Body of pancreas (tissue), 4 donors: Measurements from ENCODE around the gene SLC38A5. TPM values are rescaled to one million over a fixed set of nuclear protein-coding genes. Genes with fewer than 3 reads are reported as not detected.
"Not testable (repeated sequence)": the region's sequence is repeated elsewhere in the genome, so short reads cannot be mapped to it uniquely, and the experiment has no call there.

Experiments used
- ATAC-seq: fragments of 150-250 bp; one replicate; pipeline ENCODE4 v1.9.1; 2016
- DNase-seq, 4 donors: peaks; one replicate each; pipeline ENCODE4 v3.0.0-alpha.2; 2019
- H3K27ac ChIP-seq, 4 donors: fragments of 200-600 bp; sonication (generic); 1 replicate in 3 of 4; 2 replicates in 1 of 4; pipeline versions ENCODE4 v1.5.1 to v1.6.1; 2016 to 2019; ENCODE audit warnings: mild to moderate bottlenecking in 1 of 4, mixed read lengths in 1 of 4, moderate library complexity in 1 of 4
- H3K27me3 ChIP-seq, 2 donors: fragments of 200-600 bp; sonication (generic); one replicate each; pipeline ENCODE4 v1.6.0; 2016; ENCODE audit warnings: mild to moderate bottlenecking in 1 of 2
- H3K36me3 ChIP-seq, 2 donors: fragments of 200-600 bp; sonication (generic); replicated peaks in 1 of 2; 2 replicates each; pipeline ENCODE4 v1.5.1; 2016; ENCODE audit warnings: low read depth in 2 of 2; ENCODE audit not compliant: insufficient read depth in 1 of 2
- H3K4me1 ChIP-seq: fragments of 200-600 bp; sonication (generic); one replicate; pipeline ENCODE4 v1.6.0; 2016
- H3K4me3 ChIP-seq, 2 donors: fragments of 200-600 bp; sonication (generic); 1 replicate in 1 of 2; 2 replicates in 1 of 2; pipeline ENCODE4 v1.5.1; 2016 to 2019
- H3K9me3 ChIP-seq, 3 donors: fragments of 200-600 bp; sonication (generic); 1 replicate in 2 of 3; 2 replicates in 1 of 3; pipeline ENCODE4 v1.5.1; 2016
- WGBS, 2 donors: methylation state at CpG; one replicate each; pipeline ENCODE4 v1.1.5; 2017; 5-methylcytosine and 5-hydroxymethylcytosine counted together
- intact Hi-C: fragments of 100-400 bp; cut with DNase I; formaldehyde crosslinking; loops from one replicate; pipeline ENCODE4 v1.15.1; 2023
- small RNA-seq: library from RNA; depleted of rRNA; stranded (forward); fragments of <200 nt; gene quantifications from one replicate; pipeline ENCODE3, GENCODE V24; 2016
- total RNA-seq, 2 donors: library from RNA; depleted of rRNA; stranded (reverse); fragments of >200 nt; gene quantifications; one replicate each; pipeline ENCODE4 v1.1.0, GENCODE V29; 2016

The SLC38A5 gene
- total RNA-seq, 2 donors from 2014 or later: 83.8 to 166 TPM

DNA sequence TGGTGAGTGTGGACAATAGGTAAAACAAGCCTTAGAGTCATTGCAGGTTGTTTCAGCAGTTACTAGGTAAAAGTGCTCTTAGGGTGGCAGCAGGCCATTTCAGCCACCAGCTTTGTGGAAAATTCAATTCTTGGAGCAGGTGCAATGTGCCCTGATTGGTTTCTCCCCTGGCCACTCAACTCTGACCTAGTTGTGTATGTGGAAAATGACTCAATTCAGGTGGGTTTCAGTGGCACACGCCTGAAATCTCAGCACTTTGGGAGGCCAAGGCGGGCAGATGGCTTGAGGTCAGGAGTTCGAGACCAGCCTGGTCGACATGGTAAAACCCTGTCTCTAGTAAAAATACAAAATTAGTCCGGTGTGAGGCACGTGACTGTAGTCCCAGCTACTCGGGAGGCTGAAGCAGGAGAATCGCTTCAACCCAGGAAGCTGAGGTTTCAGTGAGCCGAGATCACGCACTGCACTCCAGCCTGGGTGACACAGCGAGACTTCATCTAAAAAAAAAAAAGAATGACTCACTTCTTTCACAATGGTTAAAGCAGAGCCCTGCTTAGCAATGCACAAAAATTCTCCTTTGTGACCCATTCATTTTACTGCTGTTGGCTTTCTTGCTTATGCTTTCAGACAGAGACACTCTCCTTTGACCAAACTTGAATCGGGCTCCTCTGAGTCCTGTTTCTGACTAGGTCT, 42.9 kb downstream of the SLC38A5 start:
- intact Hi-C loops, H3K4me3 ChIP-seq, H3K27me3 ChIP-seq, H3K27ac ChIP-seq, H3K4me1 ChIP-seq, ATAC-seq, DNase-seq, H3K36me3 ChIP-seq, H3K9me3 ChIP-seq: not testable (repeated sequence)
- no CpG with 5 or more reads among the region's 12 CpGs for WGBS, 2 donors

DNA sequence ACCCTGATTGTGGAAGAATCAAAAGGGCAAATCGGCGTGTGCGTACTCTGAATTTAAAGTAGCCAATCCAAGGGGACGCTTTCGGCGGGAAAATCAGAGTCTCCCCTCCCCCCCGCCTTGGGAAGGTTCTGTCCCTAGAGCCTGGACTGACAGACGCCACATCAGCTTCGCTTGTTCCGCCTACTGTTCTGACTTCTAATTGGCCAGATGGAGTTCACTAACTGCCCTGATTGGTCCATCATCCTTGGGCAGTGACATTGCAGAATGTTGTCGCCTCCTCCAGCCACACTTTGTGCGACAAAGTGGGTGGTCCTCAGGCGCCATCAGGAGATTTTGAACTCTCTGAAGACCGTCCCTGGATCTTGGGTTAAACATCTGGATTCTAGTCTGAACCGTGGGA, 58.2 kb downstream of the SLC38A5 start, which contains the start of gene SSX4B:
Gene SSX4B, minus strand, starts transcription at position 101 of the 400 bp plus-strand sequence. CDS start 588 bp downstream, outside the sequence.
- DNase-seq, H3K27ac ChIP-seq, H3K27me3 ChIP-seq, H3K9me3 ChIP-seq, intact Hi-C loops, H3K4me3 ChIP-seq, H3K36me3 ChIP-seq, ATAC-seq, H3K4me1 ChIP-seq: not testable (repeated sequence)
- WGBS, 2 donors: no CpG with 5 or more reads among the region's 15 CpGs

Small RNA genes lying within 50 kb of the gene (small RNA-seq; reads per million reads assigned to genes)
- not detected for gene AL606490.4

Other genes with a start within 250 kb of the SLC38A5 start
- gene SSX1, start 214.9 kb downstream of the SLC38A5 start, total RNA-seq: not detected
- gene SSX3, start 113.6 kb downstream of the SLC38A5 start, total RNA-seq: not detected
- gene SSX4, start 86.7 kb downstream of the SLC38A5 start, total RNA-seq: not detected
- gene SSX4B, start 58.3 kb downstream of the SLC38A5 start, total RNA-seq: not detected
- 10 to 100 TPM; 37.1 to 56.4 TPM for gene FTSJ1, start 5.9 kb upstream of the SLC38A5 start, total RNA-seq
- gene PORCN, start 38.7 kb upstream of the SLC38A5 start, total RNA-seq: 10 to 100 TPM in 1 of 2 donors, 1 to 10 TPM in 1; 6.2 to 22.7 TPM
- gene EBP, start 51.5 kb upstream of the SLC38A5 start, total RNA-seq: 10 to 100 TPM; 14.8 to 19.7 TPM
- 1 to 10 TPM; 5.4 to 5.9 TPM for gene TBC1D25, start 69.5 kb upstream of the SLC38A5 start, total RNA-seq
- 100 to 1,000 TPM; 184 to 194 TPM for gene RBM3, start 104.2 kb upstream of the SLC38A5 start, total RNA-seq
- 100 to 1,000 TPM; 132 to 134 TPM for gene WDR13, start 127.2 kb upstream of the SLC38A5 start, total RNA-seq
- 1 to 10 TPM in 1 of 2 donors, not detected in 1; 1.0 TPM for gene WAS, start 213.5 kb upstream of the SLC38A5 start, total RNA-seq
- 1 to 10 TPM; 2.1 to 2.6 TPM for gene SUV39H1, start 226.5 kb upstream of the SLC38A5 start, total RNA-seq